Mesenteric fat pad (tissue), 1 donor: ENCODE measurements around the gene TOMM20. TPM values are rescaled to one million over a fixed set of nuclear protein-coding genes. Genes with fewer than 3 reads are reported as not detected.

ENCODE experiments used
- DNase-seq: peaks from one replicate; pipeline ENCODE4 v3.0.0-alpha.2; 2020; ENCODE audit warnings: low spot score
- total RNA-seq: library from RNA; stranded (reverse); fragmentation: NEBNext Ultra II Directional; extraction: Animal tissue kit (Norgen Biotek cat#: 25700); gene quantifications from one replicate; pipeline ENCODE4 v1.2.1, GENCODE V29; 2021
- donor health status: DM: yes; HTN: yes; CAD: no.

Gene TOMM20
- total RNA-seq, 1 donor from 2014 or later: 107 TPM

DNA sequence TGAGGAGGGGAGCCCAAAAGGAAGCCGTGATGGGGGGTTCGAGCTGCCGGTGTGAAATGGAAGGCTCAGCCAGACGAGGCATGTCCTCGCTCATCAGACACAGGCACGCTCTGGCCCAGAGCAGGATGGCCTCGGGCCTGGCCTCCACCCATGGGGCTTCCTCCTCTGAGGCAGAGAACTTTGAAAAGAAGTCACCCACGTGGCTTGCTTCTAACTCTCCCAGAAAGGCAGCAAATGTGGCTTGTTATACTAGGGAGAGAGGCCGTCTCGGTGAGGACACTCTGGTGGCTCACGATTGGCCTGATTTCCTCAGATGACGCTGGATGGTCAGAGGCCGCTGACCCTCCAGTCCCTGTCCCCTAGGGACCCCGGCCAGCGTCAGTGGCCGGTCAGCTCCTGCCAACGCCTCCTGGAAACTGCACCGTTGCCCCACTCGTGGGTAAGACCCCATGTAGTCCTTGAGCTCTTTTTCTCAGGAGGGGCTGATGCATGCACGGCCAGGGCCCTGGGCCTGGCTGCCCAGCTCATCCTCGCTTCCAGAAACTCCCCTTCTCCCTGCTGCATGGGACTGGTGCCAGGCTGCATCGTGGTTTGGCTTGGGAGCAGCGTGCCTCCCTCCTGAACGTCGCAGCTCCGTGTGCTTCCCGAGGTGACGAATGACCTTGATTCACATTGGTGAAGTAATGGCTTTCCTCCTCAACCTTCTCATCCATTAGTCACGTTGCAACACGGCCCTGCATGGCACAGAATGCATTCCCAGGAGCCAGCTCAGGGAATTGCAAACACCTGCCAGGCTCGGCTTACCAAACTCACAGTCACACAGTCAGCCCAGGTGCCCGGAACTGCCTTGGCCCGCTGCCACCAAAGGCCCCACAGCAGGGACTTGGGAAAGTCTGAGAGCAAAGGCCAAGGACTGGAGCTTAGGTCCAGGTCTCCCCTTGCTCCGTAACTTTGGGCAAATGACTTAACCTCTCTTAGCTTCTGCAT lies 58.8 kb downstream of the TOMM20 start:
- DNase-seq: no peak

DNA sequence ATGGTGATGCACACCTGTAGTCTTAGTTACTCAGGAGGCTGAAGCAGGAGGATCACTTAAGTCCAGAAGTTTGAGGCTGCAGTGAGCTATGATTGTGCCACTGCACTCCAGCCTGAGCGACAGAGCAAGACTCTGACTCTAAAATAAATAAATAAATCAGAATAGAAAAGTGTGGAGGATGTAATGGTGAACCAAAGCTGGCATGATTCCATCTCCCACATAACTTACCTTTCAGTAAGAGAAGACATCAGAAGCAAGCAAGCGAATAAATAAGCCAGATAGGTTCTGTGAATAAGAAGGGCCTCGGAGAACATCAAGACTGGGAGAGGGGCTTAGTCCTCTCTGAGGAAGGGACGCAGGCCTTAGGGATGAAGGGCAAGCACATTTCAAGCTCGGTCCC lies 59.5 kb downstream of the TOMM20 start:
- DNase-seq: no peak

DNA sequence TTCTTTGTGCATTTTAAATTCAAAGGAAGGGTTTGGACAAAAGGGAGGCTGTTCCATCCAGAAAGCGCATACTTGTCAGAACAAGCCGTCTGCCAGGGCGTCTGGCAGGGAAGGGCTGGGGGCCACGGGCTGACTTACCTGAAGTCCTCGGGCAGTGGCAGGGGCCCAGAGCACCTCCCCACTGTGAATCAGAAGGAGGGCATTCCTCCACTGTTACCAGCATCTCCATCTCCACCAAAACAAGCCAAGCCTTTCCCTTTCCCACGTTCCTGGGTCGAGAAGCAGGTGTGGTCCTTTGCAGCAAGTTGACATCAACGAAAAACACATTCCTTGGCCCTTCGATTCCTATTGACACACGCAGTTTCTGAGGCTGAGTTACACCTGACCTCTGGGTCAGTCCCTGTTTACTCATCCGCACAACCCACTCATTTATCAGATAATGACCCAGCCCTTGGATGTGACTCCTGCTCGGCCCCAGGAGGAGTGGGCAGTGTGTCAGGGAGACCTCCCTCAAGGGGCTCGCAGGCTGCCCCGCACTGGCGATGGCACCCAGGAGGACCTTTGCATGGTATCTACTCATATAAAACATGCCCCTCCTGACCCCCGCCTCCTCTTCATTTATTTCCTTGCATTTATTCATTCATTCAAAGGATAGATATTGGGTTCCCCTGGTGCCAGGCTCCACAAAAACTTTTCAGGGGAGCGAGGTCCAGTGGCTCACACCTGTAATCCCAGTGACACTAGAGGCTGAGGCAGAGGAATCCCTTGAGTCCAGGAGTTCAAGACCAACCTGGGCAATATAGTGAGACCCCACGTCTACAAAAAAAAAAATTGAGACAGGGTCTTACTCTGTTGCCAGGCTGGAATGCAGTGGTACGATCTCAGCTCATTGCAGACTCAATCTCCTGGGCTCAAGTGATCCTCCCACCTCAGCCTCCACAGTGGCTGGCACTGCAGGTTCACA lies 60.2 kb downstream of the TOMM20 start:
- no peak for DNase-seq

DNA sequence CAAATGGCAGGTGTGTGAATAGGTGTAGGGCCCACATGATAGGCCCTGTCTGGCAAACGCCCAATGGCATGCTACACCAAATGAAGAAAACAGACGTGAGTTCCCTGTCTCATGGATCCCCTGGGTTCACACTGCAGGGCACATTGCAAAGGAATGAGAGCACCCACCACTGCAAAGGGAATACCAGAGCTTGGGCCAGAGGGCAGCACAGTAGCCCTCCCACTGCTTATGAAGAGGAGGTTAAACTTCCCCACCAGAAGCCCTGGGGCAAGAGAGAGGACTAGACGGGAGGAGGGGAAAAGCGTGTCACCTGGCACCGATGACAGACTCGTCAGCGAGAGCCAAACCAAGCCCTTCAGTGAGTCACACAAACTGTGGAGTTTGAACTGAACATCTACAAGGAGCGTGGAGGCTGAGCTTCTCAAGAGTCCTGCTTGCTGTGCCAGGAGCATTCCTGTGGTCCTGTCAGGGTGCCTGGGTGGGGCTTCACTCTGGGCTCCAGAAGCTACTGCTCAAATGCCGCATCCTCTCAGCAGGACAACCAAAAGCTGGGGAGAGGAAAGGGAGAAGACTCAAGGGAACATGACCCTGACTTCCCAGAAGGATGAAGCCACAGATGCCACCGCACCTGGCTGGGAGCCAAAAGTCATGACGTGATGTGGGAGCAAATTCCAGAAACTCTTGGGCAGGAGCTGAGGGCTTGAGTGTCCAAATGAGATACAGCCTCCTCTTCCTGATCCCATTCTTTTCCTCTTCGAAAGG lies 61.1 kb downstream of the TOMM20 start:
- DNase-seq: peak; percentile 92

DNA sequence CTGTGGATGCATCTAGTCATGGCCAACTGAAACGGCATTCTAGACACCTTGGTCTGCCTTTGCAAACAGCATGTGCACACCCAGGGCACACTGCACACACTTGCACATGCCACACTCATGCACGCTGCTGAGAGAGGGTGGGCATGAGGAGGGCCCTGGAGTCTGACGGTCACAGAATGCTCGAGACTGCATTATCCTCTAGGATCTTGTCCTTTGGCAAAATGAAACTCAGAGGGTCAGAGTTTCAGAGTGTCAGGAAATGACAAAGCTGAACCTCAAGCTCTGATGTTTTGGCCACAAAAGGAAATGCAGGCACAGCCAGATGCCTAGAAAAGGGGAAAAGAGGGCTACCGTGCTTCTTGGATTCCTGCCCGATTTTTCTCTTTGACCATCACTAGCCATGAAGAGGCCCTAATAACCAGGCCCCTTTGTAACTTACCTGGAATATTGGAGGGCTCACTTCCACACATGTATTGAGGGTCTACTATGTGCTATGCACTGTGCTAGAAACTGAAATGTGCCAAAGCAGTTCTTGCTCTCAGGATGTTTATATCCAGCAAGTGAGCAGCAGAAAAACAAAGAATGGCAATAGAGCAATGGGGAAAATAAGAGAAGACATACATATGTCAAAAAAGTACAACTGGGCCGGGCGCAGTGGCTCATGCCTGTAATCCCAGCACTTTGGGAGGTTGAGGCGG lies 65.4 kb downstream of the TOMM20 start:
- DNase-seq: no peak

DNA sequence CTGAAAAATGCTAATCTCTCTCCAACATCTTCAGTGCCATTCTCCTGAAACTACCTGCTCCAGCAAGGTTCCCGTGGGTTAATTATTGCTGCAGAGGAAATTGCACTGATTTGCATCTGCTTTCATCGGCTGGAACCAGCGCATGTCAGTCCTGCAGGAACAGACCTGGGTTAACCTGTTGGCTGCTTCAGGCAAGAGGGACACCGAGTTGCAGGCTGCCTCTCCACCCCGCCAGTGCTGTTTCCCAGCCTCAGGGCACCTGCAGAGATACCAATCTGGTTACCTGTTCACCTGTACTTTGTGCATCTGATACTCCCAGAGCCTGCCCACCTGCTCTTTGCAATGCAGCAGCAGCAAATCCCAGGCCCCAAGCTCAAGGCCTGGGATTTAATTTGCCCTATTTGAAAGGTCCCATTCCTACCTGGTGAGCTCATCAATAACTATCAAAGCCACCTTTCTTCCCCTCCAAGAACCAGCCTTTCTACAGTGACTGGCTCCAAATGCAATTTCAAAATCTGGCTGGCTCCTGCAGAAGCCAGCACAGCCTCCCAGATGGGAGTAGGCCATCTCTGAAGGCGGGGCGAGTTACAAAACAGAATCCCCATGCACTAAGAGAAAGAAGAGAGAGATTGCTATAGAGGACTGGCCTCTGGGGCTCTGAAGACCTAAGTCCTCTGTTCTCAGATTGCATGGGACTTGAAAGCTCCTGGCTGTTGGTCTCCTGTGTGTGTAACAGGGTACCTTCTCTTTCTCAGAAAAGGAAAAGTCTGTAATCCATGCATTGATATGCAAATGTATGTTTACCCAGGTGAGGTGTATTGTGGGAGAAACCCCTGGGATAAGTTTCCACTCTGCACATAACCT lies 67.8 kb downstream of the TOMM20 start:
- DNase-seq: no peak

Other genes starting within 250 kb of the TOMM20 start
- gene RBM34, start 32.4 kb upstream of the TOMM20 start, total RNA-seq: 59.2 TPM
- 25.2 TPM for gene ARID4B, start 199.3 kb upstream of the TOMM20 start, total RNA-seq
- gene GGPS1, start 199.7 kb upstream of the TOMM20 start, total RNA-seq: 31.2 TPM
- 27.4 TPM for gene TBCE, start 238.6 kb upstream of the TOMM20 start, total RNA-seq